Measurements from ENCODE around the gene ASNSD1.
A peak's percentile ranks its signal among the peaks of the same experiment; 100 is the strongest.

The ASNSD1 gene

DNA sequence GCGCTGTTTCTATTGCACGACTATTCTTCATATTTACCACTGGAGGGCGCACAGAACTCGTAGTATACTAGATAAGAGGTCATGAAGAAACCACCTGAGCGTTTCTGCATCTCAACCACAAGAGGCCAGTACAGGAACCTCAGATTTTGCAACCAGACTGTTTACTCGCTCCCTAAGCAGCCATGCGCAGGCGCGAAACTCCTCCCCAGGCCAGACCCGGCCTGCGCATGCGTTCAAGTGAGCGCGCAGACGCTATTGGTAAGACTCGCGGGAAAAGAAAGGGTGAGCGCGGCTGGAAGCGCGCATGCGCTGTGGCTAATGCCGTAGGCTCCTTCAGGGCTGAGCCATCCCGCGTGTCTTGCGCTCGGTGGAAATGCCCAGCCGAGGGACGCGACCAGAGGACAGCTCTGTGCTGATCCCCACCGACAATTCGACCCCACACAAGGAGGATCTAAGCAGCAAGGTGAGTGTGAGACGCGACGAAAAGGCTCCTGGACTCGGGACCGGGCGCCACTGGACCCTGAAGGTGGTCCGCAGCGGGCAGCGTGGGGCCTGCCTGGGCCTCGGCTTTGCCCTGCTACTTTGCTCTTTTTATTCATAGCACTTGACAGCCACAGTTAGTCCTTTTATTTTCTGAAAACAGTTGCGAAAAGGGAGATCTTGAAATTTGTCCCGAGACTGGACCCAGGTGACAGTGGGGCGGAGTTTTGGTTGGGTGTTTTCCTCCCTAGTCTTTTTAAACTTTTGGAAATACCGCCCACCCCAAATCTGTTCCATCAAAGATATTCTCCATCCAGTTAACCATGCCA is at the start of gene ASNSD1:
TSS of gene ASNSD1 (plus strand) at position 312 of the 809 bp plus-strand sequence. CDS start 4,674 bp downstream, outside the sequence.
- DNase-seq (ENCODE audit: low read depth, low spot score), result peak; percentile 99

DNA sequence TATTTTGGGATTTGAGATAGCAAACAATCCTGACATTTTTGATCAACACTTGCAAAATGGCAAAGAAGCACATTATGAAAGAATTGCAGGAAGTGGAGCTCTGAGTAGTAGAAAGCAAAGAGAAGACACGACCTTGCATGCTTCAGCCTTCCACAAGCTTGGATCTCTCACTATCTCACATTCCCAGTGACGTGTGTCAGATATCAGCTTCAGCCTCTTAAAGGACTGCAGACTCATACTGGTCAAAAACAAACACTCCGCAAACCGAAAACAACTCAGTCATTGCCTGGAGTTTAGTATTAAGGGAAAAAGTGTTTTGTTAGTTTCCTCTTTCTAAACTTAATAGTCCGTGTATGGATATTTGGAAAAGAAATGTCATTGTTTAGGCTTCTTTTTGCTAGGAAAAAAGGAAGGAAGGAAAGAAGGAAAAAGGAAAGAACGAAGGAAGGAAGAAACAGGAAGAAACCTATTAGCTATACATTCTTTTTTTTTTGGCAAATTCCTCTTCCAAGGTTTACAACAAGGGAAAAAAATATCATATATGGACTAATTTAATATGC is 48.1 kb upstream of the ASNSD1 start:
- no peak for DNase-seq (ENCODE audit: low read depth, low spot score)

DNA sequence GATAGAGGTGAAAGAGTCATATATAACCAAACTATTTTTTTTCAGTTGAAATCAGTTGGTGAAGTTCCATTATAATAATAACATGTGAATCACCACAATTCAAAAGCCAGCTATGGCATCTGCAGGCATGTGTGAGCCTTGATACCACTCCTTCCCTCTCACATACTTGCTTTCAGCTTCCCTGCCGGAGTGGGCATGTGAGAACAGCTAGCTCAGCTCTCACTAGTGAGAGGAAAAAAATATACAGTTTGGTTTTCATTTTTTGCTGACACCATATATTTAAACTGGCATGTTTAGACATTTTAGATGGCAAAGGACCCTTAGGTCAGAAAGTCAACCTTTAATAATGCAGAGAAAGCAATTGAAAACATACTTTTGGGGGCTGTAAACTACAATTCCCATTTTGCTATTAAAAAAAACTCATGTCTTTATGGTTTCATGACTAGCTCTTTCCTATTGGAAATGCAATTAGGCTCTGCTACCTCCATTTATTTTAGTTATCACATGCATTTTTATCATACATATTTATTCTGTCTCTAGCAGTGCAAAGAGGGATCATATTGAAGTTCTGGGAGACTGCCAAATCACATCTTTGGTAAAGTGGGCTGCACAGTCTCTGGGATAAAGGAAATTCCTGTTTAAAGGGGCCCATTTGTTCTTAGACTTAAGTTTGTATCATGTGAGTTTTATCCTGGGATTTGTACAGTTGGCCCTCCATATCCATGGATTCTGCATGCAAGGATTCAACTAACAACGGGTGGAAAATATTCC is 47.4 kb upstream of the ASNSD1 start:
- no peak for DNase-seq (ENCODE audit: low read depth, low spot score)

- DNase-seq (ENCODE audit: low read depth, low spot score), result no peak
Observed at GRCh38 chr2:189614585-189614984, 46.7 kb upstream of the ASNSD1 start.

DNA sequence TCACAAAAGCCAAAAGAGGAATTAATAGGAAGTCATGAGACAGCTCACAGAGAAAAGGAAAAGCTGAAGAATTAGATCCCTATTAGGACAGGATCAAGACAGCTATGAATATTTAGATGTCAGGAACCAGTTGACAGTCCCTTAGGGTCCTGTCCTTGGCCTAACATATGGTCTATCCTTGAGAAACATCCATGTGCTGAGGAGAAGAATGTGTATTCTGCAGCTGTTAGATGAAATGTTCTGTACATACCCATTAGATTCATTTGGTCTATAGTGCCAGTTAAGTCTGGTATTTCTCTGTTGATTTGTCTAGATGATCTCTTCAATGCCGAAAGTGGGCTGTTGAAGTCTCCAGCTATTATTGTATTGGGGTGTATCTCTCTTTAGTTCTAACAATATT is 43.1 kb upstream of the ASNSD1 start:
- no peak for DNase-seq (ENCODE audit: low read depth, low spot score)

GRCh38 chr2:189621781-189622180 is 39.5 kb upstream of the ASNSD1 start:
- DNase-seq (ENCODE audit: low read depth, low spot score), result no peak

DNA sequence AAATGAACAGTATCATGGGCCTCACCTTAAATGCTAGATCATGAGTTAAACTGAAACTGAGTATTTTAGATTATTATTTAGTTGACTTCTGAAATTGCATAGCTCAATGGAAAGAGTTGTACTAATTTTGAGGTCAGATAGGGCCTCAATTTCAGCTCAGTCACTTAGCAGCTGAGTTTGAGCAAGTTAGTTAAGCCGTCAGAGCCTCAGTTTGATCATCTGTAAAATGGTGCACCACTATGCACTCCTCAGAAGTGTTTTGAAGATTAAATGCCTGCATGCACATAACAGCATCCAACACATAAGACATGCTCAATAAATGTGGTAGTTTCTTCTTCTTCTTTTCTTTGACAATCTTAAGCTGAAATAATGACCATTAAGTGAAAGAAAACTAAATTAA is 38.2 kb upstream of the ASNSD1 start:
- no peak for DNase-seq (ENCODE audit: low read depth, low spot score)

DNA sequence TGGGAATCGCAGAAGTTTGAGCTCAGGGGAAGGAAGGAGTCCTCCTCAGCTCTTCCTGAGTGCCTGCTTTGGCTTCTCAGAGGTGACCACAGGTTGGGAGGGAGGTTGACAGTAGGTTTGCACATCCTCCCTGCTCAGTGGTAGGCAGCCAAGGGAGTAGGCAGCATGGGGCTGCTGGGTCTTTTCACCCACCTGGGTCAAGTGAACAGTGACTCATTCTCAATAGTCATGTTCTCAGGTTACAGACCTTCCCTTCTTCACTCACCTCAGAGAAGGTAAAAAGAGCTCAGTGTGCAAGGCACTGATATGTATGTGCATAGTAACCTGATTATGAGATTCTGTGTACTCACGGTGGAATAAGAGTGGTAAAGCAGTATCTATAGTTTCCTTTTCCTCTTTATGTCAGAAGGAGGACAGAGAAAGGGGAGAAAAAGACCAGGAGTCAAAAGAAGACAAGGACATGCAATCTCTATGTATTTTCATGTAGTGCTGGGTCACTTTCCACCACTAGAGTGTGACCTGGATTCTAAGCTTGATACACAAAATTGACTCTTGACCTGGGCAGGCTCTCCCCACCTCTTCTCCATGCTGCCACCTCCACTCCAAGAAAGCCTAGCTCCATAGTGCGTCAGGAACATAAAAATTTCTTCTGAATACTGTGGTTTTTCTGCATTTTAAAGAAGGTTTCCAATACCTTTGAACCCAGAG is 36.5 kb upstream of the ASNSD1 start:
- no peak for DNase-seq (ENCODE audit: low read depth, low spot score)

- no peak for DNase-seq (ENCODE audit: low read depth, low spot score)
Observed at GRCh38 chr2:189625636-189626035, 35.6 kb upstream of the ASNSD1 start.

GRCh38 chr2:189627789-189628188 is 33.5 kb upstream of the ASNSD1 start:
- DNase-seq (ENCODE audit: low read depth, low spot score), result no peak

- no peak for DNase-seq (ENCODE audit: low read depth, low spot score)
Observed at GRCh38 chr2:189628817-189629530, 32.3 kb upstream of the ASNSD1 start.

- no peak for DNase-seq (ENCODE audit: low read depth, low spot score)
Observed at GRCh38 chr2:189629531-189630453, 31.5 kb upstream of the ASNSD1 start.

DNA sequence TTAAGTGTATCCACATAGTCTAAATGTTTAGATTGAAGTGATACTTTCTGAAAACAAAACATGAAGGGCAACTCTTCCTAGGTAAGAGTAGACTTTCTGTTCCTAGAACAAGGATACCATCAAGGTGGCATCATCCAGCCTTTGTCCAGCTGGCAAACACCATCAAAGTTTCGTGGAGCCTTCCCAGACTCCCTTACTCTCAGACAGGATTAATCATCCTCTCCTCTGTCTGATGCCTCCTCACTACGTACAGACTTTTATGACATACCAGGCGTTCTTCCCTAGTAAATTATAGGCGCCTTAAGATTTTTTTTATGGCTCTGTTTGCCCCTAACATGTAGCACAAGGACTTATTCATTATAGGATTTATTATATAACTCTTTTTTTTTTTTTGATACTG is 29.4 kb upstream of the ASNSD1 start:
- DNase-seq (ENCODE audit: low read depth, low spot score), result no peak

DNA sequence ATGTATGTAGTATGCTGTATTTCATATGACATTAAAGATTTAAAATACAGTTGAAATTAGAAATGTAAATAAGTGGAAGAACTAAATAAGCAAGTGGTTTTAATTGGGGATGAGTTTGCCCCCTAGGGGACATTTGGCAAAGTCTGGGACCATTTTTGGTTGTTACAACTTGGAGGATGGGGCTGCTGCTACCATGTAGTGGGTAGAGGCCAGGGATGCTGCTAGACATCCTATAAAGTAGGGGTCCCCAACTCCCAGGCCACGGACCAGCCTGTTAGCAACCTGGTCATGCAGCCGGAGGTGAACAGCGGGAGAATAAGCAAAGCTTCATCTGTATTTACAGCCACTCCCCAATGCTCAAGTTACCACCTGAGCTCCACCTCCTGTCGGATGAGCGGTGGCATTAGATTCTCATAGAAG is 27.9 kb upstream of the ASNSD1 start:
- no peak for DNase-seq (ENCODE audit: low read depth, low spot score)

GRCh38 chr2:189635353-189635752 is 25.9 kb upstream of the ASNSD1 start:
- DNase-seq (ENCODE audit: low read depth, low spot score), result no peak

- no peak for DNase-seq (ENCODE audit: low read depth, low spot score)
Observed at GRCh38 chr2:189638301-189639006, 22.8 kb upstream of the ASNSD1 start.

DNA sequence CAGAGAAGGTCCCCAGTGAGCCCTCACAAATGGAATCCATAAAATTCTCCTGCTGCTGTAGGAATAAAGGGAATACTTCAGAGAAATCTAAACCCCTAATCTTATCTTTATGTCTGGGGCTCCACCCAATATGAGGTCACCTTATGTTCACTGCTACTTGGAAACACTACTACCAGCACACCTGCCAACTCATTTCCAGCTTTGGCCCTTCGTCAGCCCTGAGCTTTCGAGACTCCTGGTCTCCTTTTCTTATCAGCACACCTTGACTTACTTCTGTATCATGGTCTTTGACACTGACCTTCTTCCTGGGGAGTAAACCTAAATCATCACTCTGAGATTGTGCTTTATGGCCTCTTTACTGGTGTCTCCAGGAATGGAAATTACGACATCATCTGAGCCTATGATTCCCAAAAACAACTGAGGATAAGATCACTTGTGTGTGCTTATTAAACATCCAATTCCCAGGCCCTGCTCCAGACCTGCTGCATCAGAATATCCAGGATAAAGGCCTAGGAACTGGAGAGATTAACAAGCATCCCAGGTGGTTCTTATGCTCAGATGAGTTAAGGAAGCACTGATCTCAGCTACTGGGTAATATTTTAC is 22.2 kb upstream of the ASNSD1 start:
- DNase-seq (ENCODE audit: low read depth, low spot score), result no peak

DNA sequence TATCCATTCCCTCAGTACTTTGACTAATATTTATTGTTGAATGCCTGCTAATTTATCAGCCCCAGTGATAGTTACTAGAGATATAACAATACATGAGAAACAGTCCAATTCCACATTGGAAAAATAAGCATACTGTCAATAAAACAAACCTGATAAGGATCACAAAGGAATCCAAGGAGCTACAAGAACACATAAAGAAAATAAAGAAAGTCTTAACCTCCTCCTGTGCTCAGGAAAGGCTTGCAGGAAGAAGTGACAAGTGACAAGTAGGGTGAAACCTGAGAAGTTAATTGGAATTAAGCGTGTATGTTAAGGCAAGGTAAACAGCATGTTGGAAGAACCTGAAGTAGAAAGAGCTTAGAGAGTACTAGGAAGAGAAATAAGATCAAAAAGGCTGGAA is 20.3 kb upstream of the ASNSD1 start:
- DNase-seq (ENCODE audit: low read depth, low spot score), result no peak

- DNase-seq (ENCODE audit: low read depth, low spot score), result no peak
Observed at GRCh38 chr2:189641590-189641989, 19.7 kb upstream of the ASNSD1 start.
